Measurements from ENCODE around the gene JCAD.

DNA sequence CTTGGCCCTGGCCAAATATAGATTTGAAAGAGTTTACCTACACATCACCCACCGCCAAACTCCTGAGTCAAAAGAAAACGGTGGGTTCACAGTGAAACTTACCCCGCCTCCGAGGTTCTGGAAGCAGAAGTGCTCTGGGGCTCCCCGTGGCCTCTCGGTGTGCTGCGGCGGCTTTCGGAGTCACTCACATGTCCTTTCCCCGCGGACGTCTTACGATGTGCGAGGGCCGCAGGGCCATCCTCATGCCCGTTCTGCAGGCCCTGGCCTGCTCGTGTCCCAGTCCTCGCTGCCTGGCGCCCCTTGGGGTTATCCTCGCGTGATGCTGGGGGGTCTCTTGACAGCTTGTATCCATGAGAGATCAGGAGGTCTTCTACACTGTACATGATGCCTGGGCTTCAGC is 12.0 kb downstream of the JCAD start:
- TF ChIP-seq GABPA (IDR thresholded peaks at IDR 0.05; ENCODE audit: borderline replicate concordance, insufficient read depth, low read length) (no peak), ZNF274 (IDR thresholded peaks at IDR 0.05; ENCODE audit: borderline replicate concordance, extremely low read depth, low read length) (no peak), CREB1 (IDR thresholded peaks at IDR 0.05) (no peak), MAX (IDR thresholded peaks at IDR 0.05) (no peak), RXRA (IDR thresholded peaks at IDR 0.05; ENCODE audit: insufficient read depth, low read depth, low read length) (no peak), POLR2AphosphoS5 (IDR thresholded peaks at IDR 0.05; ENCODE audit: low read depth, low read length) (no peak), CTCF (IDR thresholded peaks at IDR 0.05; ENCODE audit: control extremely low read depth in 1 of 3, insufficient read depth in 1 of 3, low read depth in 1 of 3, low read length in 3 of 3) (no peak), EZH2 (IDR thresholded peaks at IDR 0.05; ENCODE audit: low read depth, low read length, severe bottlenecking) (no peak), RAD21 (IDR thresholded peaks at IDR 0.05 in 1 of 2, conservative IDR thresholded peaks at IDR 0.05 in 1 of 2; ENCODE audit: low read depth in 2 of 2, low read length in 2 of 2) (no peak), BRCA1 (IDR thresholded peaks at IDR 0.05; ENCODE audit: low read depth, low read length) (no peak), HDAC6 (IDR thresholded peaks at IDR 0.05; ENCODE audit: low read depth, low read length) (no peak), SP1 (IDR thresholded peaks at IDR 0.05; ENCODE audit: low read depth, low read length) (no peak)
